ENCODE results near the gene SRGAP3. TPM values are rescaled to one million over a fixed set of nuclear protein-coding genes. Genes with fewer than 3 reads are reported as not detected.

The SRGAP3 gene
- total RNA-seq, 1 experiment from 2014 or later: 0.69 TPM

- TF ChIP-seq, protein P1, sequence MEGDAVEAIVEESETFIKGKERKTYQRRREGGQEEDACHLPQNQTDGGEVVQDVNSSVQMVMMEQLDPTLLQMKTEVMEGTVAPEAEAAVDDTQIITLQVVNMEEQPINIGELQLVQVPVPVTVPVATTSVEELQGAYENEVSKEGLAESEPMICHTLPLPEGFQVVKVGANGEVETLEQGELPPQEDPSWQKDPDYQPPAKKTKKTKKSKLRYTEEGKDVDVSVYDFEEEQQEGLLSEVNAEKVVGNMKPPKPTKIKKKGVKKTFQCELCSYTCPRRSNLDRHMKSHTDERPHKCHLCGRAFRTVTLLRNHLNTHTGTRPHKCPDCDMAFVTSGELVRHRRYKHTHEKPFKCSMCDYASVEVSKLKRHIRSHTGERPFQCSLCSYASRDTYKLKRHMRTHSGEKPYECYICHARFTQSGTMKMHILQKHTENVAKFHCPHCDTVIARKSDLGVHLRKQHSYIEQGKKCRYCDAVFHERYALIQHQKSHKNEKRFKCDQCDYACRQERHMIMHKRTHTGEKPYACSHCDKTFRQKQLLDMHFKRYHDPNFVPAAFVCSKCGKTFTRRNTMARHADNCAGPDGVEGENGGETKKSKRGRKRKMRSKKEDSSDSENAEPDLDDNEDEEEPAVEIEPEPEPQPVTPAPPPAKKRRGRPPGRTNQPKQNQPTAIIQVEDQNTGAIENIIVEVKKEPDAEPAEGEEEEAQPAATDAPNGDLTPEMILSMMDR (conservative IDR thresholded peaks at IDR 0.05; ENCODE audit: low read depth, low read length): no peak
- no peak for TF ChIP-seq EZH2 (IDR thresholded peaks at IDR 0.05; ENCODE audit: borderline replicate concordance, low read depth, low read length, poor library complexity, severe bottlenecking)
- no TSS peak for BruUV-seq (replicated peaks)
These were observed 280.2 kb downstream of the SRGAP3 start for GRCh38 chr3:8969241-8969640.

GRCh38 chr3:8968375-8968882 lies 281.0 kb downstream of the SRGAP3 start:
- no peak overlapping the region for H3K4me3 ChIP-seq (ENCODE audit: low read depth, low read length, poor library complexity, severe bottlenecking)
- peaks cover 11% of the 10 kb centered on the region for H3K4me1 ChIP-seq (ENCODE audit: insufficient read depth, low read length, poor library complexity, severe bottlenecking)
- H3K9me3 ChIP-seq (ENCODE audit: low read depth, low read length, poor library complexity, severe bottlenecking): no peaks in the 10 kb centered on the region
- TF ChIP-seq, protein P1 (conservative IDR thresholded peaks at IDR 0.05; ENCODE audit: low read depth, low read length): no peak
- TF ChIP-seq EZH2 (IDR thresholded peaks at IDR 0.05; ENCODE audit: borderline replicate concordance, low read depth, low read length, poor library complexity, severe bottlenecking): no peak
- CTCF ChIA-PET: no interaction called here
- no peak overlapping the region for H3K27ac ChIP-seq (ENCODE audit: low read depth, low read length, poor library complexity, severe bottlenecking)
- intact Hi-C loops (cut with micrococcal nuclease; ENCODE audit: unreplicated experiment): no loop called here
- no peaks in the 10 kb centered on the region for H3K27me3 ChIP-seq (replicated peaks; ENCODE audit: insufficient read depth, low read depth, low read length, poor library complexity)
- no TSS peak for BruUV-seq (replicated peaks)
- H3K36me3 ChIP-seq (ENCODE audit: insufficient read depth, low read length, poor library complexity, severe bottlenecking): no peaks in the 10 kb centered on the region
- no peak for DNase-seq (ENCODE audit: low spot score)
- POLR2A ChIA-PET (ENCODE audit: low non-redundant PET): no interaction called here

More at GRCh38 chr3:8969241-8969640, 280.2 kb downstream of the SRGAP3 start:
- no peak for DNase-seq (ENCODE audit: low spot score)
- intact Hi-C loops (cut with micrococcal nuclease; ENCODE audit: unreplicated experiment): no loop called here
- Histone ChIP-seq H3K27me3 (replicated peaks; ENCODE audit: insufficient read depth, low read depth, low read length, poor library complexity) (no peaks in the 10 kb centered on the region), H3K36me3 (ENCODE audit: insufficient read depth, low read length, poor library complexity, severe bottlenecking) (no peaks in the 10 kb centered on the region), H3K27ac (ENCODE audit: low read depth, low read length, poor library complexity, severe bottlenecking) (no peak overlapping the region), H3K4me1 (ENCODE audit: insufficient read depth, low read length, poor library complexity, severe bottlenecking) (peaks cover 6% of the 10 kb centered on the region), H3K9me3 (ENCODE audit: low read depth, low read length, poor library complexity, severe bottlenecking) (no peaks in the 10 kb centered on the region), H3K4me3 (ENCODE audit: low read depth, low read length, poor library complexity, severe bottlenecking) (no peak overlapping the region)
- ChIA-PET CTCF (no interaction called here), POLR2A (ENCODE audit: low non-redundant PET) (no interaction called here)

DNA sequence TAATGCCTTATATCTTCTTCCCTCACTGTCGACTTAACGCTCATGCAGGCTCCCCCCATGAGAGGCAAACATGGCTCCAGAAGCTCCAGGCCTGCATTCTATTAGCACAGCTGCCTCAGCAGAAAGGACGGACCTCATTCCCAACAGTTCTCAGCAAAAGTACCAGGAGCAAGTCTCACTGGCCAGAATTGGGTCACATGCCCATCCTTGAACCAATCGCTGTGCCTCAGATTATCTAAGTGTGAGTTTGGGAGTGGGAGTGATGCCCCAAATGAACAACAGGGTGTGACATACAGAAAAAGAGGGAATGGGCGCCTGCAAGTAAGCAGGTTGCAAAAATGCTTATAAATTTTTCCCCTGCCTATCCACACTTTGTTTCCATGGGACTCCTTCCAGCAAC lies 281.9 kb downstream of the SRGAP3 start:
- H3K9me3 ChIP-seq (ENCODE audit: low read depth, low read length, poor library complexity, severe bottlenecking): no peaks in the 10 kb centered on the region
- no peaks in the 10 kb centered on the region for H3K36me3 ChIP-seq (ENCODE audit: insufficient read depth, low read length, poor library complexity, severe bottlenecking)
- H3K27ac ChIP-seq (ENCODE audit: low read depth, low read length, poor library complexity, severe bottlenecking): no peak overlapping the region
- peaks cover 12% of the 10 kb centered on the region for H3K4me1 ChIP-seq (ENCODE audit: insufficient read depth, low read length, poor library complexity, severe bottlenecking)
- intact Hi-C loops (cut with micrococcal nuclease; ENCODE audit: unreplicated experiment): no loop called here
- BruUV-seq (replicated peaks): no TSS peak
- H3K4me3 ChIP-seq (ENCODE audit: low read depth, low read length, poor library complexity, severe bottlenecking): no peak overlapping the region
- H3K27me3 ChIP-seq (replicated peaks; ENCODE audit: insufficient read depth, low read depth, low read length, poor library complexity): no peaks in the 10 kb centered on the region
- POLR2A ChIA-PET (ENCODE audit: low non-redundant PET): no interaction called here
- DNase-seq (ENCODE audit: low spot score): no peak
- no peak for TF ChIP-seq EZH2 (IDR thresholded peaks at IDR 0.05; ENCODE audit: borderline replicate concordance, low read depth, low read length, poor library complexity, severe bottlenecking)
- TF ChIP-seq, protein P1 (conservative IDR thresholded peaks at IDR 0.05; ENCODE audit: low read depth, low read length): no peak
- CTCF ChIA-PET: no interaction called here

Data from A673 (cell line).